ENCODE results near the gene SLC1A7. TPM values are rescaled to one million over a fixed set of nuclear protein-coding genes. Genes with fewer than 3 reads are reported as not detected.

The SLC1A7 gene
- total and polyA plus RNA-seq, 4 donors, result 0.21 to 0.67 (median 0.43) TPM

DNA sequence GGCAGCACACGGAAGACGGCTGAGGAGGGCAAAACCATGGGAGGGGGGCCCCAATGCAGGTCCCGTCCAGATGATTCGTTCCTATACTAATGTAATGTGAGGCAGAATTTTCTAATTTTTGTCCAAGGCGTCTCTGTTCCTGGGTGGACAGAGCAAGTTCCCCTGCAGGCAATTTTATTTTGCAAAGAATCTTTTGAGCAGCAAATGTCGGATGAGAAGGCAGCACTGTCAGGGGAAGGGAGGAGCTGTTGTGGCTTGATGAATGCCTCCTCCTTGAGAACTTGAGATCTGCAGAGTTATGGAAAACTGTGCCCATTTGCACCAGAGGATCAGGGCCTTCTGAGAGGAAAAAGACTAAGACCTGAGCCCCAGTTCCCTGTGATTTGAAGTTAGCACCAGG lies 17.3 kb downstream of the SLC1A7 start:
- 86% methylated on average over 6 of the region's 6 CpGs for WGBS
- peaks cover 0 to 4% (median under 1%) of the 10 kb centered on the region in 4 donors for H3K4me1 ChIP-seq (ENCODE audit: control insufficient read depth in 4 of 4, insufficient read depth in 4 of 4, low read length in 3 of 4)
- H3K9ac ChIP-seq (ENCODE audit: low read depth in 1 of 2, low read length in 2 of 2), result no peak overlapping the region
- TF ChIP-seq, protein P1, sequence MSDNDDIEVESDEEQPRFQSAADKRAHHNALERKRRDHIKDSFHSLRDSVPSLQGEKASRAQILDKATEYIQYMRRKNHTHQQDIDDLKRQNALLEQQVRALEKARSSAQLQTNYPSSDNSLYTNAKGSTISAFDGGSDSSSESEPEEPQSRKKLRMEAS (IDR thresholded peaks at IDR 0.05), result no peak
- no peak for TF ChIP-seq RAD21 (IDR thresholded peaks at IDR 0.05)
- TF ChIP-seq SP1 (IDR thresholded peaks at IDR 0.05), result no peak
- no peak for TF ChIP-seq TAF1 (conservative IDR thresholded peaks at IDR 0.05)
- TF ChIP-seq FOXA1 (IDR thresholded peaks at IDR 0.05), result no peak
- TF ChIP-seq, protein P2, sequence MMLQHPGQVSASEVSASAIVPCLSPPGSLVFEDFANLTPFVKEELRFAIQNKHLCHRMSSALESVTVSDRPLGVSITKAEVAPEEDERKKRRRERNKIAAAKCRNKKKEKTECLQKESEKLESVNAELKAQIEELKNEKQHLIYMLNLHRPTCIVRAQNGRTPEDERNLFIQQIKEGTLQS (IDR thresholded peaks at IDR 0.05), result no peak
- TF ChIP-seq JUND (IDR thresholded peaks at IDR 0.05), result no peak
- TF ChIP-seq FOXA2 (IDR thresholded peaks at IDR 0.05), result no peak
- TF ChIP-seq EGR1 (IDR thresholded peaks at IDR 0.05; ENCODE audit: low read depth in 2 of 2), result no peak
- no peak for TF ChIP-seq ZBTB33 (IDR thresholded peaks at IDR 0.05)
- TF ChIP-seq NR2F2 (IDR thresholded peaks at IDR 0.05), result no peak
- TF ChIP-seq, protein P3, sequence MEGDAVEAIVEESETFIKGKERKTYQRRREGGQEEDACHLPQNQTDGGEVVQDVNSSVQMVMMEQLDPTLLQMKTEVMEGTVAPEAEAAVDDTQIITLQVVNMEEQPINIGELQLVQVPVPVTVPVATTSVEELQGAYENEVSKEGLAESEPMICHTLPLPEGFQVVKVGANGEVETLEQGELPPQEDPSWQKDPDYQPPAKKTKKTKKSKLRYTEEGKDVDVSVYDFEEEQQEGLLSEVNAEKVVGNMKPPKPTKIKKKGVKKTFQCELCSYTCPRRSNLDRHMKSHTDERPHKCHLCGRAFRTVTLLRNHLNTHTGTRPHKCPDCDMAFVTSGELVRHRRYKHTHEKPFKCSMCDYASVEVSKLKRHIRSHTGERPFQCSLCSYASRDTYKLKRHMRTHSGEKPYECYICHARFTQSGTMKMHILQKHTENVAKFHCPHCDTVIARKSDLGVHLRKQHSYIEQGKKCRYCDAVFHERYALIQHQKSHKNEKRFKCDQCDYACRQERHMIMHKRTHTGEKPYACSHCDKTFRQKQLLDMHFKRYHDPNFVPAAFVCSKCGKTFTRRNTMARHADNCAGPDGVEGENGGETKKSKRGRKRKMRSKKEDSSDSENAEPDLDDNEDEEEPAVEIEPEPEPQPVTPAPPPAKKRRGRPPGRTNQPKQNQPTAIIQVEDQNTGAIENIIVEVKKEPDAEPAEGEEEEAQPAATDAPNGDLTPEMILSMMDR (IDR thresholded peaks at IDR 0.05; ENCODE audit: low read depth, low read length, missing input control), result no peak
- H3K27me3 ChIP-seq (ENCODE audit: control insufficient read depth in 4 of 4, insufficient read depth in 4 of 4, low read length in 3 of 4), result no peaks in the 10 kb centered on the region
- no peak overlapping the region for H3K4me3 ChIP-seq (ENCODE audit: low read depth in 1 of 3, low read length in 3 of 3)
- no peaks in the 10 kb centered on the region for H3K9me3 ChIP-seq (ENCODE audit: control insufficient read depth in 4 of 4, low read length in 3 of 4)
- no peak overlapping the region for H3K27ac ChIP-seq (ENCODE audit: low read depth in 1 of 2, low read length in 2 of 2)
- H3K36me3 ChIP-seq (ENCODE audit: control insufficient read depth in 4 of 4, insufficient read depth in 3 of 4, low read depth in 1 of 4, low read length in 3 of 4), result no peaks in the 10 kb centered on the region
- DNase-seq (ENCODE audit: low spot score), result no peak

GRCh38 chr1:53123453-53124140 lies 18.8 kb downstream of the SLC1A7 start:
- no peak overlapping the region for H3K9ac ChIP-seq (ENCODE audit: low read depth in 1 of 2, low read length in 2 of 2)
- TF ChIP-seq NR2F2 (IDR thresholded peaks at IDR 0.05), result peak; percentile 31
- TF ChIP-seq, protein P3 (IDR thresholded peaks at IDR 0.05; ENCODE audit: low read depth, low read length, missing input control), result no peak
- peaks cover 0 to 1% (median 0%) of the 10 kb centered on the region in 4 donors for H3K4me1 ChIP-seq (ENCODE audit: control insufficient read depth in 4 of 4, insufficient read depth in 4 of 4, low read length in 3 of 4)
- no peaks in the 10 kb centered on the region for H3K36me3 ChIP-seq (ENCODE audit: control insufficient read depth in 4 of 4, insufficient read depth in 3 of 4, low read depth in 1 of 4, low read length in 3 of 4)
- H3K27me3 ChIP-seq (ENCODE audit: control insufficient read depth in 4 of 4, insufficient read depth in 4 of 4, low read length in 3 of 4), result no peaks in the 10 kb centered on the region
- peak overlapping the region in 1 of 2 donors; percentile 25 for H3K27ac ChIP-seq (ENCODE audit: low read depth in 1 of 2, low read length in 2 of 2)
- DNase-seq (ENCODE audit: low spot score), result no peak
- no peak overlapping the region for H3K4me3 ChIP-seq (ENCODE audit: low read depth in 1 of 3, low read length in 3 of 3)
- no peaks in the 10 kb centered on the region for H3K9me3 ChIP-seq (ENCODE audit: control insufficient read depth in 4 of 4, low read length in 3 of 4)
- 89% methylated on average over 19 of the region's 19 CpGs for WGBS
